GM18517 (cell line): Measurements from ENCODE around the gene FCHSD2.
"Not testable (repeated sequence)": the region's sequence is repeated elsewhere in the genome, so short reads cannot be mapped to it uniquely, and the experiment has no call there.

Source experiments
- ATAC-seq: cut with Tn5 transposase; IDR thresholded peaks from one replicate; pipeline ENCODE4 v1.9.1; 2021; ENCODE audit warnings: mild to moderate bottlenecking, moderate library complexity; ENCODE audit not compliant: unreplicated experiment

FCHSD2 gene

DNA sequence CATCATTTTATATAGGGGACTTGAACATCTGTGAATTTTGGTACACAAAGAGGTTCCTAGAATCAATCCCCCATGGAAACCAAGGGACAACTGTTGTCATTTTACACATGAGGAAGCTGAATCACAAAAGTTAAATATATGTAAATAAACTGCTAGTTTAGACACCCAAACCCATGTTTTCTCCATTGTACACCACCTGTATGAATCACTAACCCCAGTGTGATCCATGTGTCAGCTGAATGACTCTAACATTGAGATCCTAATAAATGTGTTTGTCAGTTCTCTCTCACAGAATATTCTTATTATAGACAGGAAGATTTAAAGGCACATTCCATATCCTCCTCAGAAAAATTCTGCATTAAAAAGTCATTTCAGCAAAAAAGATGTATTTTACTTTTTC, 244.6 kb downstream of the FCHSD2 start:
- ATAC-seq, result no peak

DNA sequence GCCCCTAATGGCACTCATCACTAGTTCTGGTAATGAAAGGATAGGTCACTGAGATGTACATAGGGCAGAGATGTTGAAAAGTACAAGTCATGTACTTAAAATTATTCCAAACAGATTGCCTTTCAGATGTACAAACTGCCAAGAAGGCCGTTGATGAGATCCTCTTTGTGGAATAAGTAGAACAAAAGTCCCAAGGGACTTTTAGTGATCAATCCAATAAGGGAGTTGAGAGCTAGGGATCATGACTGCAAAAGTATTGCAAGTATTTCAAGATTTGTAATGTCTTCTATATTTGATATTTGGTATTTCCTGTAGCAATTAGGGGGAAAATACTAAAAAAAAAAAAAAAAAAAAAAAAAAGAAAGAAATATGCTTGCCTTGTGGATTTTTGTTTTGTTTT, 245.7 kb downstream of the FCHSD2 start:
- no peak for ATAC-seq

DNA sequence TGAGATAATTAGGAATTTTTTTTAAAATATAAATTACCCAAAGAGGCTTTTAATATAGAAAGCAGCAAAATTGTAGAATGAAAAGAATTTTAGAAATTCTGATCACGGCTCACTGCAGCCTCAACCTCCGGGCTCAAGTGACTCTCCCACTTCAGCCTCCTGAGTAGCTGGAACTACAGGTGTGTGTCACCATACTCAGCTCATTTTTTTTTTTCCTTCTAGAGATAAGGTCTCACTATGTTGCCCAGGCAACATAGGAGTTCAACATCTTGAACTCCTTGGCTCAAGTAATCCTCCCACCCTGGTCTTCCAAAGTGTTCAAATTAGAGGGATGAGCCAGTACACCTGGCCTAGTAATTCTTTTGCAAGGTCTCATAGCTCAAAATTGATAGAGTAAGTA, 251.2 kb downstream of the FCHSD2 start:
- ATAC-seq, result no peak

DNA sequence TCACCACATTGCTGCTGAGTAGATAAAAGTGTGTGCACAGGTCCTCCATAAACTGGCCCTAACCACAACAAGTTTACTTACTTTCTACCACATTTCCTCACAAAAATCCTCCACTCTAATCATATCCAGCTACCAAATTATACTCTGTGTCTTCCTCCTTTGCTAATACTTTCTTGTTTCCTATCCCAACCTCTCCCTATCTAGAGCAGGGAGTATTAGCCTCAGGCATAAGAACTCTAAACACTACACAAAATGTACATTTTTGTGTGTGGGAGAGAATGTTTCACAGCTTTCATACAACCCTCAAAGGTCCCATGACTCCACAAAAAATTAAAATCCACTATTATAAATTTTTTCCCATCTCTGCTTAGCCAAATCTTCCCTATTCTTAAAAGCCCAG, 255.5 kb downstream of the FCHSD2 start:
- ATAC-seq, result no peak

DNA sequence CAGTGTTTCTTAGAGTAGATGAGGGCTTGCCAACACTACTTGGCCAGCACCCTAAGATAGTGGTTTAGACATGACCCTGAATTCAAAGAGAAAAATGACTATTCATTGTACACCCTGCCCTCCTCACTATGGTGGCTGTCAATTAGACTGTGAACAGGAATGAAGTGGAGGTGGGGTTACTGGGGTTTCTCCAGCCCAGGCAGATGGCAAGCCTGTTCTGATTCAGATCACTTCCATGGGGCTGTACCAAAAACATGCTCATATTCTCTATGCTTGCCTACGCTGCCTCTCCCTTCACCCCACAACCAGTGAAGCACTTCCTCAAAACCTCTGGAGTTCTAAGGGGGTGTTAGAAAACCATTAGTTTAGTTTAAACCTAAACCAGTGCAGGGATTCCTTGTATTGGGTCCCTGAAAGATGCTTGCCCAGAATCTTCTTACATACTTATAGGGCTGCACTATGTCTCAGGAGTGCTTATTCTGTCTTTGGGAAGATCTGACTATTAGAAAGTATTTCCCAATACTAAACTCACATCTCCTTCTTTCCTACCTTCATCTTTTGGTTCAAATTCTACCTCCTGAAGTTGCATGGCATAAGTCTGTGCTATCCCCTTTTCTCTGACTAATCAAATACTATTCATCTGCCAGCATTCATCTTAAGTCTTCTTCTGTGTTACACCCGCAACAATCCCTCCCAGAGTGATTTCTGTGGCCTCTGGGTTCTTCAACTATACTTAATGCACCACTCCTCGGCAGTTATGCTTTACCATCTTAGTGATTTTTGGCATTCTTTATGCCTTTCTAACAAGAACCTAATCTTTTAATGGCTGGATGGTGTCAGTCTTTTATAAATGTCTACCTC, 256.1 kb downstream of the FCHSD2 start:
- no peak for ATAC-seq

DNA sequence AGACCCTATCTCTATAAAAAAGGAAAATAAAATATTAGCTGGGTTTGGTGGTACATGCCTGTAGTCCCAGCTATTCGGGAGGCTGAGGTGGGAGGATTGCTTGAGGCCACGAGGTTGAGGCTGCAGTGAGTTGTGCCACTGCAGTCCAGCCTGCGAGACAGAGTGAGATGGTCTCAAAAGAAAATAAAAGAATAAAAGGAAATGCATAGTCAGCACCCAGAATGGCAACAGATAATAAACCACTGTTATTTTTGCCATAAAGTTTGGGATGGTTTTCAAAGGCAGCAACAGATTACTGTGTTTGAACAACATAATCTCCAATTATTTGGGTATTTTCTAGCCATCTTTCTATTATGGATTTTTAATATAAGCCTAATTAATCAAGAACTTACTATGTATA, 266.0 kb downstream of the FCHSD2 start:
- no peak for ATAC-seq

DNA sequence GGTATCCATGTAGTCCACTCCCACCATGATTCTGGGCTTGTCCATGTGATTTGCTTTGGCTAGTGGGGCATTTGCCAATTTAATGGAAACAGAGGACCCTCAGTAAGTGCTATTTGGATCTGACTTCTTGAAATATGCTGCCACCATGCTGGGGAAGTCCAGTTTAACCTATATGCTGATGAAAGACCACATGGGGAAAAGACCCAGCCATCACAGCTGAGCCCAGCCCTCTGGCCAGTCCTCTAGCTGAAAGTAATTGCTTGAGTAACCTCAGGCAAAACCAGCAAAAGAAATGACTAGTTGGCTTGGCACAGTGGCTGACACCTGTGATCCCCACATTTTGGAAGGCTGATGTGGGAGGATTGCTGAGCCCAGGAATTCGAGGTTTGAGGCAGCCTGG, 266.4 kb downstream of the FCHSD2 start:
- ATAC-seq, result no peak

DNA sequence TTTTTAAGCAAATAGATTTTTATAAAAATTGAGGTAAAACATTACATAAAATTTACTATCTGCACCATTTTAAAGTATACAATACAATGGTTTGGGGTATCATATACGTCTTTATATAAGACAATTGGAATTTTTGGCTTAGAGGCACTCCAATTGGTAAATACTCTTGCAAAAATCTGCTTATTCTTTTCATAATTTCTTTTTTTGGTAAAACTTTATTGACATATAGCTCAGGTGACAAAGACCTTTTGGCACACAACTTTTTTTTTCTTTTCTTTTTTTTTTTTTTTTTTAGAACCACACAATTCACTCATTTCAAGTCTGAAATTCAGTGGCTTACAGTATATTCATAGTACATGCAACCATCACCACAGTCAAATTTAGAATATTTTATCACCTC, 270.1 kb downstream of the FCHSD2 start:
- no peak for ATAC-seq

DNA sequence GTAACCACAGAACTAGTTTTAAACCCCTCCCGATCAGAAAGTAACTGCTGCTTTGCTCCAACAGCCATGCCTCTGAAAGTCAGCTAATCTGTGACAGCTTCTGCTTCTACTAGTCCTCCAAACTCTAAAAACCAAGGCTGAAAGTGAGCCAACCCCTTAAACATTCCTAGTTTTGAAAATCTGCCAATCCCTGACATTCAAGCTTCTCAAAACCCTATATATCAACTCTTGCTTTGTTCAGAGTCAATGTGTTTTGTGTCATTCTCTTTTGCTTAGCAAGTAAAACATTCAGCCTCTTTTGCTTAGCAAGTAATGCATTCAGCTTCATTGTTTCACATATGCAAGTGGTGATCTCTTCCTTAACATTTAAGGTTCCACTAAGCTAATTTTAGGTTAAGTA, 271.0 kb downstream of the FCHSD2 start:
- ATAC-seq, result no peak

DNA sequence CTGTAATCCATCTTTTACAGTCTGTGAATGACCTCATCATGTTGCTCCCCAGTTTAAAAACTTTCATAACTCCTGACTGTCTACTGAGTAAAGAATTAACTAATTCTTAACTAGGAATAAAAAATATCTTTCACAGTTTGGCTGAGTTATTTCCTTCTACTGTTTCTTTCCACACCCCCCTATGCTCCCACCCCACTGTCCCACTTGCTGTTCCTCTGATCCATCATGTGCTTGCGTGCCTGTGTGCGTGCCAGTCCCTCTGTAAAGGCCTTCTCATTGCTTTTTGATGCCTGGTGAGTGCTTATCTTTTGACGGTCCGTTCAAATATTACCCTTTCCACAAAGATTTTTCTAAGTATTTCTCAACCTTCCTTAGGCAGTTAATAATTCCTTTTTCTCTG, 272.3 kb downstream of the FCHSD2 start:
- no peak for ATAC-seq

DNA sequence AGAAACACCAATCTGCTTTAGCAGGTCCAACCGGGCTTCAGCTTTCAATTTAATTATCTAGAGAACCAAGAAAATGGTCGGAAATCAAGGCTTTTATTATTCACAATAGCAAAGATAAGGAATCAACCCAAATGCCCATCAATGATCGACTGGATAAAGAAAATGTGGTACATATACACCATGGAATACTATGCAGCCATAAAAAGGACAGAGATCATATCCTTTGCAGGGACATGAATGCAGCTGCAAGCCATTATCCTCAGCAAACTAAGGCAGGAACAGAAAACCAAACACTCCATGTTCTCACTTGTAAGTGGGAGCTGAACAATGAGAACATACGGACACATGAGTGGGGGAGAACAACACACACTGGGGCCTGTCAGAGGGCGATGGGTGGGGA, 274.1 kb downstream of the FCHSD2 start:
- ATAC-seq, result no peak

DNA sequence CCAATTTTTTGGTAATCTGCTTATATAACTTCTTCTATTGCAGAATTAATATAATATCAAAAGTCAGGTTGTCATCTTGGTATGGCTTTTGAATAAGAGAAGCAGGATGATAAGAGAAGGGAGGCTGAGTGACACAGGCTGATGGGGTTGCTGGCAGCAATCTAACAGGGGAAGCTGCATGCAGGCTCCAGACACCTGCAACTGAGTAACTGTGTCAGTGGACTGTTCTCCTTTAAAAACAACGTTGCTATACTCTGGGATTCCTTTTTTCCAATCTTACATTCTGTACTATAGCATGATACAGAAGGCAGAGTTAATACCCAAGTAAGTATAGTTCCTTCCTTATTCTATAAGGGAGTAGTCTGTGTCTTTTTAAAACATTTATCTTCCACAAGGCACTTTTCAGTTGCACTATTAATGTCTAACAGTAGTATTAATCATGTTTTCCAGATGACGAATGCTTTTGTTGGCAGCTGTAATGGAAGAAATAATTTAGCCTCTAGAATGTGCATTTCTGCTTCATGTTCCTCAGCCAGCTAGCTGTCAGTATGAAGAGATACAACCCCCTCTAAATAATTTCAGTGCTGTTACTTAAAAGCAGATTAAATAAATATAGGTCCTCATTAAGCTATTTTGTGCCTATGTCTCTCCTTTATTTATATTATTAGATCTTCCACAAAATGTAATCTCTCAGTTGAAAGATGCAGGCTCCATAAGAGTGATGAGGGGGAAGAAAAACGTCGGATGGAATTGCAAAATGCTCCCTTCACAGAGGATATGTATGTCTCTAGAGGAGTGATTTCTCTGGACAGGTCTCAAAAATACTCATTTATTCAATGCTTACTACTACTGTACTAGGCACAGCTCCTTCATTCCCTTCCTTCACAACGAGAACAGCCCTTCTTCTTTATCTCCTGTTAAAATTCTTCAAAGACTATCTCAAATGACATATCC, 277.1 kb downstream of the FCHSD2 start:
- ATAC-seq, result no peak

DNA sequence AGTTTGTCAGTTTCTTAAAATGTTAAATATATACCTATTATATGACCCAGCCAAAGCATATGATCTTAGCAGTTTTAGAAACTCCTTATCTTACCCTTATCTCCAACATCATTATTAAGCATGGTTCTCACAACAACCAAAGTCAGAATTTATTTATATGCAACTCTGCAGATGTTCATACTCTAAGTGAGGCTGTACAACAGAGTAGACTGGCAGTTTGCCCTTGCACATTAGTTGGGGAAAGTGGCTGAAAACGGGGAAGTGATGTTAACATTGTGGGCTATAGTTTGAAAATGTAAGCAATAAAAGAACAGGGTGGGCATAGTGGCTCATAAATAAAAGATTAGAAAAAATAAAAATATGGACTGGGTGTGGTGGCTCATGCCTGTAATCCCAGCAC, 278.2 kb downstream of the FCHSD2 start:
- ATAC-seq, result no peak

DNA sequence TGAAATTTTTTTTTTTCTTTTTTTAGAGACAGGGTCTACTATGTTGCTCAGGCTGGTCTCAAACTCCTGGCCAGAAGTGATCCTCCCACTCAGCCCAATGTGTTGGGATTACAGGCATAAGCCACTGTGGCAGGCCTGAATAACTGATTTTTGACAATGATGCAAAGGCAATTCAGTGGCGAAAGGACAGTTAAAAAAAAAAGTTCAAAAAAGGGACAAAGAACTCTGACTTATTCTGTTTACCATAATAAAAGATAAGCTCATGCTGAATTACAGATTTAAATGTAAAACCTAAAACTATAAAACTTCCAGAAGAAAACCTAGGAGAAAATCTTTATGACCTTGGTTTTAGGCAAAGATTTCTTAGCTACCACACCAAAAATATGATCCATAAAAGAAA, 279.0 kb downstream of the FCHSD2 start:
- ATAC-seq, result no peak

DNA sequence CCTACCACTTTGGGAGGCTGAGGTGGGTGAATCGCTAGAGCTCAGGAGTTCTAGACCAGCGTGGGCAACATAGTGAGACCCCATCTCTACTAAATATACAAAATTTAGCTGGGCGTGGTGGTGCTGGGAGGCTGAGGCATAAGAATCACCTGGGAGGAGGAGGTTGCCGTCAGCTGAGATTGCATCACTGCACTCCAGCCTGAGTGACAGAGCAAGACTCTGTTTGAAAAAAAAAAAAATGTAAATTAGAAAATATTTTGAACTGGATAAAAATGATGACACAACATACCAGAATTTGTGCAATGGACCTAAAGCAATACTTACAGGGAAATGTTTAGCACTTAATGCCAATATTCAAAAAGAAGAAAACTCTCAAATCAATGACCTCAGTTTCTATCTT, 281.5 kb downstream of the FCHSD2 start:
- ATAC-seq, result no peak

DNA sequence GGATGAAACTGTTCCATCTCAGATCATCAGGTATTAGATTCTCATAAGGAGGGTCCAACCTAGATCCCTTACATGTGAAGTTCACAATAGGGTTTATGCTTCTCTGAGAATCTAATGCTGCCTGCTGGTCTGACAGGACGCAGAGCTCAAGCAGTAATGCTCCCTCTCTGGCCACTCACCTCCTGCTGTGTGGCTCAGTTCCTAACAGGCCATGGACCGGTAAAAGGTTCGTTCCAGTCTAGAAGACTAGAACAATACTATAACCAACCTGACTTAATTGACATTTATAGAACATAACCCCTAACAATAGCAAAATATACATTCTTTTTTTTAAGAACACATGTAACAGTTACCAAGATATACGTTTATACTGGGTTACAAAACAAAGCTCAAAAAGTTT, 282.1 kb downstream of the FCHSD2 start:
- ATAC-seq, result no peak

DNA sequence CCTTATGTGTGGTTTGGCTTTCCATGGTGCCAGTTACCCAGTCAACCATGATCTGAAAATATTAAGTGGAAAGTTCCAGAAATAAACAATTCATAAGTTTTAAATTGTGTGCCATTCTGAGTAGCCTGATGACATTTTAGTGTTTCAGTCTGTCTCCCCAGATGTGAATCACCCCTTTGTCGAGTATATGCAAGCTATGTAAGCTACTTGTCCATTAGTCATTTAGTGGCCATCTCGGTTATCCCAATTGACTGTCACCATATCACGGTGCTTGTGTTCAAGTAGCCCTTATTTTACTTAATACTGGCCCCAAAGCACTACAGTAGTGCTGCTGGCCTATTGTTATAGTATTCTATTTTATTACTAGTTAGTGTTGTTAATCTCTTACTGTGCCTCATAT, 283.0 kb downstream of the FCHSD2 start:
- ATAC-seq, result no peak

DNA sequence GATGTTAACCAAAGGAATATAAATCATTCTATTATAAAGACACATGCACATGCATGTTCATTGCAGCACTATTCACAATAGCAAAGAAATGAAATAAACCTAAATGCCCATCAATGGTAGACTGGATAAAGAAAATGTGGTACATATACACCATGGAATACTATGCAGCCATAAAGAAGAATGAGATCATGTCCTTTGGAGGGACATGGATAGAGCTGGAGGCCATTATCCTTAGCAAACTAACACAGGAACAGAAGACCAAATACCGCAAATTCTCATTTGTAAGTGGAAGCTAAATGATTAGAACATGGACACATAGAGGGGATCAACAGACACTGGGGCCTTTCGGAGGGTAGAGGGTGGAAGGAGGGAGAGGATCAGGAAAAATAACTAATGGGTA, 283.9 kb downstream of the FCHSD2 start:
- ATAC-seq, result not testable (repeated sequence)

DNA sequence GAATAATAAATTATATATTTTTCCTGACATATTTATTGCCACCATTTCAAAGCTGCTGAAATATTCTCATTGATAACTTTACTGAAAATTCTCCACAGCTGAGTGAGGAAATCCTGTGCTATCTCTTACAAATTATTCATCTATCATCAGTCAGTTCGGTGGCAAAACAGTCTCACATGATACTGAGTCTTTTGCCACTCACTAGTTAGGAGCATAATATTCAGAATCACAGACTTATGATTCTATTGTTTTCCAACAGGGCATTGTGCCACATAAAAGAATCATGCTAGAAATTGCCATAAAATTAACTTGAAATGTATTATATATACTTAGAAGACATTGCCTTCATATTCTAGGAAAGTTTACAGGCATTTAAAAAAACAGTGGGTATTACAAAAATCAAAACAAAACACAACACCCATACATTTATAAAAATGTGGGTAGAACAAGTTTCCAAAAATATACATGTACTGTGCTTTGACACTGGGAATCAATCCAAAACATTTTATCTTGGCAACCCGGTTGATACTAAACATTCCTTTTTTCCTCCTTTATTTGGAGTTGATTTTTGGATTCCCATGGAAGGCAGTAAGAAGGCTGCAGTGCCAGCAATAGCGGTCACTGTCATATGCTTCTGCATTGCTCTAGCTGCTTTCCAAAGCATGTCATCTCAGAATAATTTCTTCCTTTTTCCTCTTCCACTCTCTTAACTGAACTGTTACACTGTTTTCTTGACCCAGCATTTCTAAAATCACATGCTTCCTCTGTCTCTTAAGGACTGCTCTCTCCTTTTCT, 285.4 kb downstream of the FCHSD2 start:
- no peak for ATAC-seq

DNA sequence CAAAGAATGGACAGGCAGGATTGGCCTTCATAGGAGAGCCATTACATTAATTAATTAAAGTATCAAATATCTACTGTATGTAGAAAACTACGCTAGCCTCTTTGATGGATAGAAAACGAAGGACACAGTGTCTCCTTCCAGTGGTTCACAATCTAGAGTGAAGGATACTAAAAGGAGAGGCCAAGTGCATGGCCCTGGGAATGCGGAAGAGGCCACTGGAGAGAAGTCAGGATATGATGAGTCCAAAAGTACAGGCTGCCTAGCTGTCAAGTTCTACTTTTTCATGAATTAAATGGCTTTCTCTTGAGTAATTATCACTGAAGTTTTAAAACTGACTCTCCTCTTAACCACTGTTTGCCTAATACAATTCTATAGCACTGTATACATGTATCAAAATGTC, 286.1 kb downstream of the FCHSD2 start:
- no peak for ATAC-seq

DNA sequence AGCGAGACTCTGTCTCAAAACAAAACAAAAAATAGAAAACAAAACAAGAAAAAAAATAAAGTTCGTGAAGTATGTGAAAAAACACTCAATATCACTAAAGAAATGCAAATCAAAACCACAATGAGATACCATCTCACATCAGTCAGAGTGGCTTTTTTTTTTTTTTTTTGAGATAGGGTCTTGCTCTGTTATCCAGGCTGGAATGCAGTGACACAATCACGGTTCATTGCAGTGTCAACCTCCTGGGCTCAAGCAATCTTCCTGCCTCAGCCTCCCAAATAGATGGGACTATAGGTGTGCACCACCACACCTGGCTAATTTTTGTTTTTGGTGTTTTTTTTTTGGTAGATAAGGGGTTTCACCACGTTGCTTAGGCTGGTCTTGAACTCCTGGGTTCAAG, 290.4 kb downstream of the FCHSD2 start:
- ATAC-seq, result no peak
